GM12874 (cell line): ENCODE results near the gene CBX2.
A peak's percentile ranks its signal among the peaks of the same experiment; 100 is the strongest.

Experiments used
- TF ChIP-seq, protein P1 (sequence below): IDR thresholded peaks from 2 replicates; pipeline ENCODE4 v1.5.1; 2011; ENCODE audit warnings: low read depth, mild to moderate bottlenecking, control low read depth, low read length, moderate library complexity; ENCODE audit not compliant: insufficient read depth

The CBX2 gene

GRCh38 chr17:79739148-79740062, 38.5 kb upstream of the CBX2 start:
- TF ChIP-seq, protein P1, sequence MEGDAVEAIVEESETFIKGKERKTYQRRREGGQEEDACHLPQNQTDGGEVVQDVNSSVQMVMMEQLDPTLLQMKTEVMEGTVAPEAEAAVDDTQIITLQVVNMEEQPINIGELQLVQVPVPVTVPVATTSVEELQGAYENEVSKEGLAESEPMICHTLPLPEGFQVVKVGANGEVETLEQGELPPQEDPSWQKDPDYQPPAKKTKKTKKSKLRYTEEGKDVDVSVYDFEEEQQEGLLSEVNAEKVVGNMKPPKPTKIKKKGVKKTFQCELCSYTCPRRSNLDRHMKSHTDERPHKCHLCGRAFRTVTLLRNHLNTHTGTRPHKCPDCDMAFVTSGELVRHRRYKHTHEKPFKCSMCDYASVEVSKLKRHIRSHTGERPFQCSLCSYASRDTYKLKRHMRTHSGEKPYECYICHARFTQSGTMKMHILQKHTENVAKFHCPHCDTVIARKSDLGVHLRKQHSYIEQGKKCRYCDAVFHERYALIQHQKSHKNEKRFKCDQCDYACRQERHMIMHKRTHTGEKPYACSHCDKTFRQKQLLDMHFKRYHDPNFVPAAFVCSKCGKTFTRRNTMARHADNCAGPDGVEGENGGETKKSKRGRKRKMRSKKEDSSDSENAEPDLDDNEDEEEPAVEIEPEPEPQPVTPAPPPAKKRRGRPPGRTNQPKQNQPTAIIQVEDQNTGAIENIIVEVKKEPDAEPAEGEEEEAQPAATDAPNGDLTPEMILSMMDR, result no peak

GRCh38 chr17:79740413-79740812, 37.5 kb upstream of the CBX2 start:
- TF ChIP-seq, protein P1, result no peak

DNA sequence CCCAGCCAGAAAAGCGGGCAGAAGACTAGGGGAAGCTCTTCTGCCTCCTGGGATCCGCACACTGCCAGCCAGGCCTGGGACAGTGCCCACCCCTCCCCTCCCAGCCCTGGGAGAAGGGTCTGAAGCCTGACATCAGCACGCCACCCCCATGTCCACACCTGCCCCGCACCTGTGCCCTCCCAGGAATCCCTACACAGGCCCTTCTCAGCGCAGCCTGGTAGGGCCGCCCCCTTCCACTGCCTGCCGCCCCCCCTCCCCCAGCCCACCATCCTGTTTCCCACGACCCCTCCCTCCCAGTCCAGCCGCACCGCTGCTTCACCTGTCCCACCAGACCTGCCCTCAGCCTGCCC, 36.6 kb upstream of the CBX2 start:
- TF ChIP-seq, protein P1, result no peak

DNA sequence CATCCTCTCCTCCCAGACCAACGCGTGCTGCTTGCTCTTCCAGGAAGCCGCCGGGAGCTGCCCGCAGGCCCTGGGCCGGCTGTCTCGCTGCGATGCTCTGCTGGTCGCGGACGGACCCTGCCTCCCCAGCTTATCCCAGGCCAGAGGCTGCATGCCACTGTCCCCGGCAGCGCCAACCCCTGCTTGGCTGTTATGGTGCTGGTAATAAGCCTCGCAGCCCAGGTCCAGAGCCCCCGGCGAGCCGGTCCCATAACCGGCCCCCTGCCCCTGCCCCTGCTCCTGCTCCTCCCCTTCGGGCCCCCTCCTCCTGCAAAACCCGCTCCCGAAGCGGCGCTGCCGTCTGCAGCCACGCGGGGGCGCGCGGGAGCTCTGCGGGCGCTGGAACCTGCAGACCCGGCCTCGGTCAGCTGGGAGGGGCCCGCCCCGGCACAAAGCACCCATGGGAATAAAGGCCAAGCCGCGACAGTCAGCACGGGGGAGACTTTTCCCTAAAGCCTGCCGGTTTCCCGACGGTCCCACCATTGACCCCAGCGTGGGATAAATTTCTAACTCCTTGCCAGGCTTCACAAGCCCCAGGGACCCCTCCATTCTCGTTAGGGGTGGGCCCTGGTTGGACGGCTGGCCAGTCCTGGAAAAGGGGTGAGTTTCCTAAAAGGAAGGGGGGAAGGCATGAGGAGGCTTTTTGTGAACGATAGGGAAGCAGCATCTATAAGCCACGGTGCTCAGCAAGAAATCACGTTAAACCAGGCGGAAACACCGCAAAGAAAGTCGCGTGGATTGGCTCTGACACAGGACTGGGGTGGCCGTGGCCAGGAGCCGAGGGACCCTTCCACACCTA, 36.0 kb upstream of the CBX2 start:
- TF ChIP-seq, protein P1, result peak; percentile 97

- TF ChIP-seq, protein P1, result no peak
Observed at GRCh38 chr17:79742589-79742918, 35.4 kb upstream of the CBX2 start.

DNA sequence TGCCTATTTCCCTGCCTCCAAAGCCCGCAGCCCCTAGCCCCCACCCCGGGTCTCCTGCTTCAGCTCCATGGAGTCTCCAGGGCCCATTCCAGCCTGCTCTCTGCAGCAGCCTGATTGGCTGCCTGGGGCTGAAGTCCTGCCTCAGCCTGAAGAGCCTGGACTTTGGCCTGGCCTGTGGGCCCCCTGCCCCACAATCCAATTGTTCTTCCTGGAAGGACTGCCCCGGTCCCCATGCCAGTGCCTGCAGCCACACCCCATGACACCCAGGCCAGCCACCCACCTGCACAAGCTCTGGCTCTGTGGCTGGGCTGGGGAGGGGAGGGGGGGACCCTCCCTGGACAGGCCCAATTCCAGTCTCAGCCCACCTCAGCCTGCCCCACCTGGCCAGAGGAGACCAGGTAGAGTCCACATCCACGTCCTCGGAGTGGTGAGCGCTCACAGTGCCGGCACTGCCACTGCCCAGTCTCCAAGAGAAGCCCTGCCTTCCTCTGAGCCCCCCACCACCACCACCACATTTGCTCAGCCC, 34.9 kb upstream of the CBX2 start:
- TF ChIP-seq, protein P1, result no peak

- TF ChIP-seq, protein P1, result no peak
Observed at GRCh38 chr17:79743614-79744013, 34.3 kb upstream of the CBX2 start.
